SK-N-SH treated with all-trans-retinoic acid at 6 μM for 48 hours (cell line): ENCODE results near the gene AMH.

Source experiments
- ARNTL ChIP-seq: fragments of 450-650 bp; formaldehyde crosslinking; IDR thresholded peaks from 2 replicates; pipeline ENCODE4 v1.5.0; 2020; ENCODE audit warnings: low read depth, mild to moderate bottlenecking, moderate library complexity, borderline replicate concordance
- ESRRG ChIP-seq: fragments of 250-450 bp; sonication (Bioruptor Pico); IDR thresholded peaks from 2 replicates; pipeline ENCODE4 v1.6.1; 2021; ENCODE audit warnings: mild to moderate bottlenecking
- ISL1 ChIP-seq: fragments of 250-450 bp; sonication (Bioruptor Pico); IDR thresholded peaks from 2 replicates; pipeline ENCODE4 v2.1.2; 2022; ENCODE audit warnings: mild to moderate bottlenecking, moderate library complexity
- PPARA ChIP-seq: fragments of 250-450 bp; sonication (Bioruptor Pico); IDR thresholded peaks from 2 replicates; pipeline ENCODE4 v1.5.0; 2020; ENCODE audit warnings: mild to moderate bottlenecking, borderline replicate concordance
- SNAI2 ChIP-seq: fragments of 250-450 bp; sonication (Bioruptor Pico); IDR thresholded peaks from 2 replicates; pipeline ENCODE4 v1.5.0; 2020; ENCODE audit warnings: mild to moderate bottlenecking, moderate library complexity
- TCF4 ChIP-seq: fragments of 250-450 bp; sonication (Bioruptor Pico); IDR thresholded peaks from 2 replicates; pipeline ENCODE4 v1.8.0; 2021; ENCODE audit warnings: mild to moderate bottlenecking, moderate library complexity, borderline replicate concordance
- TOX ChIP-seq: fragments of 250-450 bp; sonication (Bioruptor Pico); IDR thresholded peaks from 2 replicates; pipeline ENCODE4 v1.8.0; 2021; ENCODE audit warnings: mild to moderate bottlenecking, moderate library complexity, borderline replicate concordance
- ZFP3 ChIP-seq: fragments of 250-450 bp; sonication (Bioruptor Pico); IDR thresholded peaks from 2 replicates; pipeline ENCODE4 v1.5.0; 2020; ENCODE audit warnings: mild to moderate bottlenecking, moderate library complexity
- ZFP30 ChIP-seq: fragments of 450-650 bp; formaldehyde crosslinking; IDR thresholded peaks from 2 replicates; pipeline ENCODE4 v1.5.0; 2022; ENCODE audit warnings: mild to moderate bottlenecking, moderate library complexity
- TF ChIP-seq, protein P1 (sequence below): fragments of 250-450 bp; sonication (Bioruptor Pico); IDR thresholded peaks from 2 replicates; pipeline ENCODE4 v1.8.0; 2020; ENCODE audit warnings: mild to moderate bottlenecking, moderate library complexity, borderline replicate concordance
- TF ChIP-seq, protein P2 (sequence below): fragments of 250-450 bp; sonication (Bioruptor Pico); IDR thresholded peaks from 2 replicates; pipeline ENCODE4 v1.8.0; 2021; ENCODE audit warnings: low read depth, mild to moderate bottlenecking, moderate library complexity, borderline replicate concordance

- TF ChIP-seq ISL1 (CRISPR knock-in tag) (no peak), ARNTL (no peak), ESRRG (CRISPR knock-in tag) (no peak), ZFP3 (CRISPR knock-in tag) (no peak), TCF4 (CRISPR knock-in tag) (no peak), ZFP30 (no peak), SNAI2 (CRISPR knock-in tag) (no peak; the same call in 1 of the 2 replicates), PPARA (CRISPR knock-in tag) (no peak), TOX (no peak)
- TF ChIP-seq, protein P1, sequence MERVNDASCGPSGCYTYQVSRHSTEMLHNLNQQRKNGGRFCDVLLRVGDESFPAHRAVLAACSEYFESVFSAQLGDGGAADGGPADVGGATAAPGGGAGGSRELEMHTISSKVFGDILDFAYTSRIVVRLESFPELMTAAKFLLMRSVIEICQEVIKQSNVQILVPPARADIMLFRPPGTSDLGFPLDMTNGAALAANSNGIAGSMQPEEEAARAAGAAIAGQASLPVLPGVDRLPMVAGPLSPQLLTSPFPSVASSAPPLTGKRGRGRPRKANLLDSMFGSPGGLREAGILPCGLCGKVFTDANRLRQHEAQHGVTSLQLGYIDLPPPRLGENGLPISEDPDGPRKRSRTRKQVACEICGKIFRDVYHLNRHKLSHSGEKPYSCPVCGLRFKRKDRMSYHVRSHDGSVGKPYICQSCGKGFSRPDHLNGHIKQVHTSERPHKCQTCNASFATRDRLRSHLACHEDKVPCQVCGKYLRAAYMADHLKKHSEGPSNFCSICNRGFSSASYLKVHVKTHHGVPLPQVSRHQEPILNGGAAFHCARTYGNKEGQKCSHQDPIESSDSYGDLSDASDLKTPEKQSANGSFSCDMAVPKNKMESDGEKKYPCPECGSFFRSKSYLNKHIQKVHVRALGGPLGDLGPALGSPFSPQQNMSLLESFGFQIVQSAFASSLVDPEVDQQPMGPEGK (CRISPR knock-in tag), result no peak
- TF ChIP-seq, protein P2, sequence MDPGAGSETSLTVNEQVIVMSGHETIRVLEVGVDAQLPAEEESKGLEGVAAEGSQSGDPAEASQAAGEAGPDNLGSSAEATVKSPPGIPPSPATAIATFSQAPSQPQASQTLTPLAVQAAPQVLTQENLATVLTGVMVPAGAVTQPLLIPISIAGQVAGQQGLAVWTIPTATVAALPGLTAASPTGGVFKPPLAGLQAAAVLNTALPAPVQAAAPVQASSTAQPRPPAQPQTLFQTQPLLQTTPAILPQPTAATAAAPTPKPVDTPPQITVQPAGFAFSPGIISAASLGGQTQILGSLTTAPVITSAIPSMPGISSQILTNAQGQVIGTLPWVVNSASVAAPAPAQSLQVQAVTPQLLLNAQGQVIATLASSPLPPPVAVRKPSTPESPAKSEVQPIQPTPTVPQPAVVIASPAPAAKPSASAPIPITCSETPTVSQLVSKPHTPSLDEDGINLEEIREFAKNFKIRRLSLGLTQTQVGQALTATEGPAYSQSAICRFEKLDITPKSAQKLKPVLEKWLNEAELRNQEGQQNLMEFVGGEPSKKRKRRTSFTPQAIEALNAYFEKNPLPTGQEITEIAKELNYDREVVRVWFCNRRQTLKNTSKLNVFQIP (CRISPR knock-in tag), result no peak
These were observed 19.7 kb downstream of the AMH start for GRCh38 chr19:2268861-2269243.
